CD4-positive, alpha-beta memory T cell (primary cell): ENCODE data around the gene COL4A1. TPM values are rescaled to one million over a fixed set of nuclear protein-coding genes. Genes with fewer than 3 reads are reported as not detected.

Experiments
- CTCF ChIA-PET: fragments of 350-600 bp; sonication (Branson Sonifier 250); formaldehyde crosslinking; loops from one replicate; lab custom pipeline; 2021; ENCODE audit warnings: inconsistent platforms; ENCODE audit not compliant: partially characterized antibody; lab: Charles Lee
- POLR2A ChIA-PET: fragments of 350-600 bp; sonication (Branson Sonifier 250); formaldehyde crosslinking; loops from one replicate; lab custom pipeline; 2021; ENCODE audit not compliant: partially characterized antibody; lab: Charles Lee
- DNase-seq, 5 donors: peaks; one replicate each; pipeline versions ENCODE4 v3.0.0 to v3.0.0-alpha.2; 2020 to 2022; ENCODE audit warnings: mixed read lengths in 1 of 5
- H3K27ac ChIP-seq: one replicate; pipeline ENCODE4 v1.7.0; 2013; ENCODE audit warnings: low read depth, low read length
- H3K27me3 ChIP-seq: 2 replicates; pipeline ENCODE4 v1.7.0; 2013; ENCODE audit warnings: mild to moderate bottlenecking, low read length, moderate library complexity; ENCODE audit not compliant: insufficient read depth
- H3K36me3 ChIP-seq: 2 replicates; pipeline ENCODE4 v1.7.0; 2013; ENCODE audit warnings: mild to moderate bottlenecking, low read length, moderate library complexity; ENCODE audit not compliant: insufficient read depth
- H3K4me1 ChIP-seq: 2 replicates; pipeline ENCODE4 v1.7.0; 2013; ENCODE audit warnings: mild to moderate bottlenecking, low read length, moderate library complexity; ENCODE audit not compliant: insufficient read depth
- H3K4me3 ChIP-seq, 2 donors: one replicate each; pipeline ENCODE4 v1.7.0; 2013; ENCODE audit warnings: low read length in 2 of 2, mild to moderate bottlenecking in 1 of 2
- H3K9me3 ChIP-seq, 2 donors: one replicate each; pipeline ENCODE4 v1.7.0; 2013; ENCODE audit warnings: low read length in 2 of 2, control low read depth in 1 of 2; ENCODE audit not compliant: control insufficient read depth in 1 of 2
- H3K27ac Mint-ChIP-seq, 7 donors: one replicate each; pipeline ENCODE4 v1.8.0; 2020 to 2021; ENCODE audit warnings: mixed read lengths in 7 of 7, mild to moderate bottlenecking in 6 of 7, inconsistent platforms in 3 of 7, moderate library complexity in 3 of 7
- H3K27me3 Mint-ChIP-seq, 2 donors: one replicate each; pipeline ENCODE4 v1.8.0; 2020 to 2021; ENCODE audit warnings: mixed read lengths in 2 of 2
- H3K36me3 Mint-ChIP-seq, 2 donors: one replicate each; pipeline ENCODE4 v1.8.0; 2020 to 2021; ENCODE audit warnings: mixed read lengths in 2 of 2, inconsistent platforms in 1 of 2, mild to moderate bottlenecking in 1 of 2
- H3K4me1 Mint-ChIP-seq, 4 donors: one replicate each; pipeline ENCODE4 v1.8.0; 2020 to 2021; ENCODE audit warnings: mixed read lengths in 4 of 4, mild to moderate bottlenecking in 1 of 4
- H3K4me3 Mint-ChIP-seq, 8 donors: one replicate each; pipeline ENCODE4 v1.8.0; 2020 to 2021; ENCODE audit warnings: mixed read lengths in 8 of 8, mild to moderate bottlenecking in 7 of 8, moderate library complexity in 6 of 8, inconsistent platforms in 3 of 8
- H3K9me3 Mint-ChIP-seq, 8 donors: one replicate each; pipeline ENCODE4 v1.8.0; 2020 to 2021; ENCODE audit warnings: mixed read lengths in 8 of 8, mild to moderate bottlenecking in 5 of 8, inconsistent platforms in 3 of 8, moderate library complexity in 1 of 8
- intact Hi-C: fragments of 100-400 bp; cut with micrococcal nuclease; formaldehyde crosslinking; loops from one replicate; pipeline ENCODE4 v1.15.1; 2023
- polyA plus RNA-seq, 2 donors: library from polyadenylated mRNA; unstranded; fragments of 300-500 nt; fragmentation: Illumina TruSeq; gene quantifications; one replicate each; pipeline ENCODE4 v1.2.3, GENCODE V29; 2021
- total RNA-seq, 2 experiments: library from RNA; stranded (reverse); gene quantifications; one replicate each; pipeline ENCODE4 v1.2.3, GENCODE V29; 2021

Gene COL4A1
- total and polyA plus RNA-seq, 4 experiments from 2014 or later, result not detected

DNA sequence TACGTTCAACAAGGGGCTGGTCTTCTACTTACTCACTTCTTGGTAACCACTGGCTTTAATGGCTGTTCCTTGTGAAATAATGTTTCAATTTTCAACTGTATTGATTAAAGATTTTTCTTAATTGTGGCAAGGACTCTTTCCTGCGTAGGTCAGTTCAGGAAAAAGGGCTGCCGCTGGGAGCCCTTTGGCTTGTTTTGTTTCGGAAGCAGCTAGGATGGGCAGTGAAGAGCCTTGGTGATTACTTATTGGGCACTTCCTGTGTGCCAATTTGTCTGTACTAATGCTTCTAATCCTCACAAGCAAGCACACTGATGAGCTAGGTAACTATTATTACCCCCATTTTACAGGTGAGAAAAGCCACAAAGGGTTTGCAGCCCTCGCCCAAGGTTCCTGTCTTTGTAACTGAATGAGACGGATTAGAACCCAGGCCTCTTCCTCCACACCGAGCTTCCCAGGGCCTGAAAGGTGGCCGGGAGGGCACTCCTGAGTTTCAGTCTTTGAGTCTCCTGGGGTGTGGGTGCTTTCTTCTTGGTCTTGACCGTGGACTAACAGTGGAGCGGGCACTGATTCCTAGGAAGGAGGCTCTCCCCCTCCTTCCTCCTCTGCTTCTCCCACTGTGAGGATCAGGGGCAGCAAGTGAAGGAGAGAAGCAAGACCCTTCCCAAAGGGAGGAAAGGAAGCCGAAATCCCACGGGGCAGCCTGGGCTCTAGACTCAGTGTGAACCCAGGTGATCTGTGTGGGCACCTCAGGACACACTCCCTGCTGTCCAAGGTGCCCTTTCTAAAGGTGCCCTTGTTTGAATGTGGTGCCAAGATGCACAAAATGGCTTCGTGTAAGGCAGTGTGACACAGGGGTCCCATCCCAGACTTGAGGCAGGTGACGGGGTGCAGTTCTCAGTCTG lies 3.8 kb upstream of the COL4A1 start:
- H3K27me3 Mint-ChIP-seq, result peaks cover 35 to 38% of the 10 kb centered on the region in 2 donors
- no peak overlapping the region for H3K27ac Mint-ChIP-seq
- Histone ChIP-seq H3K4me1 (no peaks in the 10 kb centered on the region), H3K27me3 (peaks cover 4% of the 10 kb centered on the region), H3K4me3 (no peak overlapping the region), H3K36me3 (no peaks in the 10 kb centered on the region), H3K27ac (no peak overlapping the region), H3K9me3 (no peaks in the 10 kb centered on the region)
- peaks cover 0 to 8% (median 2%) of the 10 kb centered on the region in 4 donors for H3K4me1 Mint-ChIP-seq
- no peak overlapping the region for H3K4me3 Mint-ChIP-seq
- intact Hi-C loops, result no loop called here
- no peaks in the 10 kb centered on the region for H3K36me3 Mint-ChIP-seq
- H3K9me3 Mint-ChIP-seq, result peaks cover 0 to 2% (median 0%) of the 10 kb centered on the region in 8 donors
- ChIA-PET CTCF (no interaction called here), POLR2A (no interaction called here)
- no peak for DNase-seq

DNA sequence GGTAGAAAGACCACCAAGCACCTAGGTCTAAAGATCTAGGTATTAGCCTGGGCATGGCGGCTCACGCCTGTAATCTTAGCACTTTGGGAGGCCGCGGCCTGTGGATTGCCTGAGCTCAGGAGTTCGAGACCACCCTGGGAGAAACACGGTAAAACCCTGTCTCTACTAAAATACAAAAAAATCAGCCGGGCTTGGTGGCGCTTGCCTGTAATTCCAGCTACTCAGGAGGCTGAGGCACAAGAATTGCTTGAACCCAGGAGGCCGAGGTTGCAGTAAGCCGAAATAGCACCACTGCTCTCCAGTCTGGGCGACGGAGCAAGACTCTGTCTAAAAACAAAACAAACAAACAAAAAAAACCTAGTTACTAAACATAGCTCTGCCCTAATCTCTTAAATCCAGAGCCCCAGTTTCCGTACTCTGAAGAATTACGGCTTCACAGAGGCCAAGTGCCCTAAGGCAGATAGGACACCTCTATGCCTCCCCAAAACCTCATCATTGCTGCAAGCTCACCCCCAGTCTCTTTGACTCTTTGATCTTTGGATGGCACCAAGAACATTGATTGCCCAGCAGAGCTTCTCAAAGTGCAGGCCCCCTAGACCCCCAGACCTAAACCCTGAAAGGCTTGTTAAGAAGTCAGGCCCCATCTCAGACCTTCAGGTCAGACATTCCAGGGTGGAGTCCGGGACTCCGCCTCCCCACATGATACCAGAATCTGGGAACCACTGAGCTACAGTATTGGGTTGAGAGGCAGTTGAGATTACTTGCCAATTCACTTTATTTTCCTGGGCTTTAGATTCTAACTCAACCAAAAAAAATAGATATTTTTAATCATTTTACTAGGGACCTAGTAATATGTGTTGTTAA lies 2.9 kb upstream of the COL4A1 start:
- Histone ChIP-seq H3K9me3 (no peaks in the 10 kb centered on the region), H3K4me1 (no peaks in the 10 kb centered on the region), H3K36me3 (no peaks in the 10 kb centered on the region), H3K4me3 (no peak overlapping the region), H3K27ac (no peak overlapping the region), H3K27me3 (peaks cover 4% of the 10 kb centered on the region)
- H3K4me1 Mint-ChIP-seq, result peaks cover 0 to 12% (median 3%) of the 10 kb centered on the region in 4 donors
- ChIA-PET CTCF (no interaction called here), POLR2A (no interaction called here)
- no peak overlapping the region for H3K4me3 Mint-ChIP-seq
- intact Hi-C loops, result no loop called here
- no peaks in the 10 kb centered on the region for H3K36me3 Mint-ChIP-seq
- peaks cover 41% of the 10 kb centered on the region in 2 donors for H3K27me3 Mint-ChIP-seq
- H3K9me3 Mint-ChIP-seq, result peaks cover 0 to 2% (median 0%) of the 10 kb centered on the region in 8 donors
- H3K27ac Mint-ChIP-seq, result no peak overlapping the region
- no peak for DNase-seq

DNA sequence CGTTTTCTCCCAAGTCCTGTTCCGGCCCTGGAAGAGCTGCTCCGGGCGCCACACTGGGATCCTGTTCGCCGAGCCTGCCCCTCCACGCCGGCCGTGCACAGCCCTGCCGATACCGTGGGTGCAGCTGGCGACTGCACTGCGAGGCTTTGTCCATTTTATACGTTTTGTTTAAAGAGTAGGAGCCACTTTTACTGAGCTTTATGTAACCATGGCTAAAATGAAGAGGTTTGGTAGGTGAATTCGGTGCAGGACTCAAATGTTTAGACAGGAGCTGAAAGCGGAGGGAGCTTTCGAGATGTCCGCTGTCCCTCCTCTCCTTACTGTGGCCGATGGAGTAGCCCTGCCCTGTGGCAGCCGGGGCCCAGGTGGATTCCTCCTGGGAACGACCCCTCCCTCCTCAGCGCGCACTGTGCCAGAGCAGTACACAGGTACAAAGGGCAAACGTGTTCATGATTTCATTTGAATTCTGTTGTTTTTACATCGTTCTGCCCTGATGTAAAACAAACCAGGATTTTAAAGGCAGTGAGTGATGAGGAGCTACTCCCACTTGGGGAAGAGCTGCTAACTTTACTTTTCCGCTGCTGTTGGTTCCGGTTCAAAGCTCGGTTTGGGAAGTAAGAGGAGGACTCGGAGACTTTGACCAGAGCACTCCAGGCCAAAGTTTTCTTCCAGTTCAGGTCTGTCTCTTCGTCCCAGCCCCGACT lies 1.9 kb upstream of the COL4A1 start:
- Histone ChIP-seq H3K9me3 (no peaks in the 10 kb centered on the region), H3K36me3 (no peaks in the 10 kb centered on the region), H3K4me1 (no peaks in the 10 kb centered on the region), H3K4me3 (no peak overlapping the region), H3K27me3 (peaks cover 4% of the 10 kb centered on the region), H3K27ac (no peak overlapping the region)
- DNase-seq, result no peak
- Mint-ChIP-seq H3K4me3 (no peak overlapping the region), H3K36me3 (no peaks in the 10 kb centered on the region), H3K27me3 (peaks cover 38 to 45% of the 10 kb centered on the region in 2 donors), H3K27ac (no peak overlapping the region), H3K4me1 (peaks cover 0 to 12% (median 3%) of the 10 kb centered on the region in 4 donors), H3K9me3 (peaks cover 0 to 2% (median 0%) of the 10 kb centered on the region in 8 donors)
- intact Hi-C loops, result no loop called here
- CTCF ChIA-PET, result no interaction called here
- POLR2A ChIA-PET, result no interaction called here

DNA sequence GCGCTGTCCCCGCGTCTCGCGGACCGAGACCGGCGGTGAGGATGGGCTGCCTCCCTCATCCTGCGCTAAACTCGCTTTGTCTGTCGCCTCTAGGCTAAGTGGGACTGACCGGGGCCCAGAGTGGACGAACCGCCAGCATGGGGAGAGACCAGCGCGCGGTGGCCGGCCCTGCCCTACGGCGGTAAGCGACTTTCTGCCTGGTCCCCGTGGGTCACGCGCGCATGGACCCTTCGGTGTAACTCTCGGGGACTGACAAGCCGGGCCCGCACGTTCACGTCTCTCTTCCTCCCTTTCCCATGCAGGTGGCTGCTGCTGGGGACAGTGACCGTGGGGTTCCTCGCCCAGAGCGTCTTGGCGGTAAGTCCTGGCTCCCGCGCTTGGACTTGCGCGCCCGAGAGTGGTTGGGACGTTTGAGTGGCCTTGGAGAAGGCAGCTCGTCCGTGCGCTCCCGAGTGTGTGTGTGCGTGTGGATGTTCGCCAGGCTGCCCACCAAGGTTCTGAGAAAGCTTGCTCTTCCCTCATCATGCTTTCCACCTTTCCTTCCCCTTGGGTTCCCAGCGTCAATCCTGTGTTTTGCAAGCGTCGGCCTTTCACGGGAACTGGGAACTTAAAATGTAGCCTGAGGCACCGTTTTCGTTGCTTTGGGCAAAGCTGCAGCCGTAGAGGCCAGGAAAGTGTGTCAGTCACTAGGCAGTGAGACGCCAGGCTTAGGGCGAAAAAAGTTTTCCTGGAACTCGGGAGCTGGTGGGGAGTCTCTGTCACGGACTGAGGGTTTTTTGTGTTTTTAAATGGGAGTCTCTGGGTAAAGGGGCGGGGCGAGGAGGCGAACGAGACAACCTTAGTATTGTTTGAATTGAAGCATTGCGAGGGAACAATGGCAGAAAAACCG lies 1.1 kb upstream of the COL4A1 start:
- intact Hi-C loops, result no loop called here
- H3K27ac Mint-ChIP-seq, result no peak overlapping the region
- H3K27me3 ChIP-seq, result peaks cover 4% of the 10 kb centered on the region

DNA sequence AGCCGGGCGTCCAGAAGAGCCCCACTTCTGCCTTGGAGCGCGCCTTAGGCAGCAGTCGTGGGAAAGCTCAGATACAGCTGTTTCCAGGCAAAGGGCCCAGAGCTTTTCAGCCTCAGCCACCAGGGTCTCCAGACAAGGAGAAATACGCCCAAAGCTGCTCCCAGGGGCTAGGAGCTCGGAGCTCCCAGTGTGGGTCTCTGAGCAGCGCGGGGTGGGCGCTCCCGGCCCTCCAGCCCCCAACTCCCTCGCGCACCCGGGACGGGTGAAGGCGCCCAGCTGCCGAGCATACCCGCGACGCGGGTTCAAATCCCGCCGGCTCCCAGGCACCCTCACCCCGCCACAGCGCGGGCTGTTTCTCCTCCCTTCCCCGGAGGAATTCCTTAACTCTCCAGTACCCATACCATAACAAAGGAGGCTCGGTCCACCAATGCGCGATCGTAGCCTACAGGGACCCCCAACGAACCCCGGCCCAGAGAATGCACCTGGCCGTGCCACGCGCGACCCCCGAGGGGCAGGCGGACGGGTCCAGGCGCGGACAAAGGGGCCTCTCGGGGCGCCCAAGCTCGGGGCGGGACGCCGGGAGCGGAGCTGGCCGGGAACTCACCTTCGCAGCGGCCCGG lies 507 bp downstream of the COL4A1 start:
- Histone ChIP-seq H3K4me3 (no peak overlapping the region), H3K27me3 (peaks cover 4% of the 10 kb centered on the region), H3K9me3 (no peaks in the 10 kb centered on the region), H3K27ac (no peak overlapping the region), H3K4me1 (no peaks in the 10 kb centered on the region), H3K36me3 (no peaks in the 10 kb centered on the region)
- no peaks in the 10 kb centered on the region for H3K36me3 Mint-ChIP-seq
- intact Hi-C loops, result no loop called here
- no peak overlapping the region for H3K4me3 Mint-ChIP-seq
- ChIA-PET POLR2A (no interaction called here), CTCF (no interaction called here)
- H3K4me1 Mint-ChIP-seq, result peaks cover 0 to 12% (median 3%) of the 10 kb centered on the region in 4 donors
- peaks cover 50% of the 10 kb centered on the region in 2 donors for H3K27me3 Mint-ChIP-seq
- DNase-seq, result no peak
- no peak overlapping the region for H3K27ac Mint-ChIP-seq
- H3K9me3 Mint-ChIP-seq, result no peaks in the 10 kb centered on the region

More for the DNA sequence above, 1.1 kb upstream of the COL4A1 start:
- H3K4me1 Mint-ChIP-seq, result peaks cover 0 to 12% (median 3%) of the 10 kb centered on the region in 4 donors
- peak overlapping the region in 1 of 8 donors; percentile 17 for H3K4me3 Mint-ChIP-seq
- Histone ChIP-seq H3K4me3 (no peak overlapping the region), H3K4me1 (no peaks in the 10 kb centered on the region), H3K27ac (no peak overlapping the region), H3K36me3 (no peaks in the 10 kb centered on the region), H3K9me3 (no peaks in the 10 kb centered on the region)
- H3K36me3 Mint-ChIP-seq, result no peaks in the 10 kb centered on the region
- H3K27me3 Mint-ChIP-seq, result peaks cover 43 to 49% of the 10 kb centered on the region in 2 donors
- POLR2A ChIA-PET, result no interaction called here
- H3K9me3 Mint-ChIP-seq, result peaks cover 0 to 2% (median 0%) of the 10 kb centered on the region in 8 donors
- no peak for DNase-seq
- CTCF ChIA-PET, result no interaction called here

DNA sequence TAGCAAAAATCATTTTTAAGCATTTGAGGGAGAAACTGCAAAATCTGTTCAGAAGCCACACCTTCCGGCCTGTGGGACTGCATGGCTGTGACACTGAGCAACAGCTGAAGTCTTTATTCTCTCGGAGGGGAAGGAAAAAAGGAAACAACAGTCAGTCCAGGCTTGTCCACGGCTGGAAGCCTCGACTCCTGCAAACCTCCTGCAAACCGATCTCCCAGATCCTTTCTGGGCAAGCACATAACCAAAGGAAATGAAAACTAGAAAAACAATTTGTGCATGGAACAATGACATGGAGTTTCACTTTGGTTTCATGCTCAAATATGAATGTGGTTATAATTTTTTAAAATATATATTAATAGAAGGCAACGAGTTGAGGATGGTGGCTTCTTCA lies 1.0 kb downstream of the COL4A1 start:
- Histone ChIP-seq H3K27ac (no peak overlapping the region), H3K4me3 (no peak overlapping the region), H3K9me3 (no peaks in the 10 kb centered on the region), H3K27me3 (peaks cover 4% of the 10 kb centered on the region), H3K4me1 (no peaks in the 10 kb centered on the region), H3K36me3 (no peaks in the 10 kb centered on the region)
- ChIA-PET CTCF (no interaction called here), POLR2A (no interaction called here)
- intact Hi-C loops, result no loop called here
- H3K27me3 Mint-ChIP-seq, result peaks cover 49 to 51% of the 10 kb centered on the region in 2 donors
- H3K36me3 Mint-ChIP-seq, result no peaks in the 10 kb centered on the region
- H3K9me3 Mint-ChIP-seq, result no peaks in the 10 kb centered on the region
- H3K4me3 Mint-ChIP-seq, result no peak overlapping the region
- H3K4me1 Mint-ChIP-seq, result peaks cover 0 to 12% (median 3%) of the 10 kb centered on the region in 4 donors
- no peak overlapping the region for H3K27ac Mint-ChIP-seq
- no peak for DNase-seq
